ENCODE measurements around the gene C16orf87.

The C16orf87 gene

DNA sequence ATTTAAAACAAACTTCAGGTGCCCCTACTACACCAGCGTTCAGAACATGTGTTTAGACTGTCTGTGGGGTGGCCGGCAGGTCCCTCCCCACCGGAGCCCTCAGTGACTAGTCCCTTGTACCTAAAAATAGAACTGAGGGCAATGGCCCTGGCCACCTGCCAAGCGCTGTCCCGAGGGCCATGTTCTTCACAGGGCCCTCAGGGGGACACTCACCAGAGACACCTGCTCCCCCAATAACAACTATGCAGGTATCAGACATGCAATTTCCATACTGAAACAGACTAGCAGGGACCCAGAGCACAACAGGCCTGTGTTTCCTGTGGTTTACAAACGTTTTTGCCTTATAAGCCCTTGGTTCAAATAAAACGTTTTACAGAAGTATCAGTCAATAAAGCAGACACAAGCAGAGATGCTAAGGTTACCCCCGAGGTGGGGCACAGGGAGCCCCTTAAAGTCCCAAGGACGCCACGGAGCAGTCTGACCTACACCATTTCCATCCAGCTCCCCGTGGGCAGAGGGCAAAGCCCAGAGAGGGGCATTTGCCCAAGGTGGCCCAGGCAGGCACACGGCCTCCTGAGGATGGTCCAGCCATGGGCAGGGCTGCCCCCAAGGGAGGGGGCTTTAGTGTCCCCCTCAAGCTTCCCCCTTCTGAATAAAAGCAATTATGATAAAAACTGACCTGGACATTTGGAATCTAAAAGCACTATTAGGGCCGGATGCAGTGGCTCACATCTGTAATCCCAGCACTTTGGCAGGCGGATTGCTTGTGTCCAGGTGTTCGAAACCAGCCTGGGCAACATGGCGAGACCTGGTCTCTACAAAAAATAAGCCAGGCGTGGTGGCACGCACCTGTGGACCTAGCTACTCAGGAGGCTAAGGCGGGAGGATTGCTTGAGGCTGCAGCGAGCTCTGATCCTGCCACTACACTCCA lies 81.9 kb downstream of the C16orf87 start:
- WGBS (ENCODE audit: insufficient coverage): 62% methylated on average over 17 of the region's 20 CpGs
- Histone ChIP-seq H3K36me3 (ENCODE audit: control insufficient read depth in 4 of 4, insufficient read depth in 4 of 4, low read length in 3 of 4) (no peaks in the 10 kb centered on the region), H3K27me3 (replicated peaks in 2 of 5; ENCODE audit: control insufficient read depth in 4 of 5, insufficient read depth in 5 of 5, low read length in 4 of 5) (no peaks in the 10 kb centered on the region), H3K4me3 (ENCODE audit: control insufficient read depth in 1 of 7, extremely low read depth in 1 of 7, insufficient read depth in 4 of 7, low read depth in 2 of 7, low read length in 6 of 7) (no peak overlapping the region), H3K27ac (ENCODE audit: insufficient read depth in 1 of 2, low read depth in 1 of 2, low read length in 2 of 2, poor library complexity in 1 of 2, severe bottlenecking in 2 of 2) (no peak overlapping the region), H3K9me3 (ENCODE audit: control extremely low read depth in 1 of 5, control insufficient read depth in 4 of 5, insufficient read depth in 2 of 5, low read depth in 1 of 5, low read length in 4 of 5) (no peaks in the 10 kb centered on the region), H3K4me1 (ENCODE audit: control extremely low read depth in 1 of 4, control insufficient read depth in 4 of 4, insufficient read depth in 4 of 4, low read length in 3 of 4) (peaks cover 4 to 20% (median 14%) of the 10 kb centered on the region in 4 experiments)
- peak in 2 of 3 donors; percentile 33 to 45 for DNase-seq
- ChIA-PET CTCF (no interaction called here), POLR2A (interaction anchor here (0.6 kb wide), 1 partner anchor 43 kb away, joined by 3 read pairs; no protein-coding TSS in a partner anchor)

DNA sequence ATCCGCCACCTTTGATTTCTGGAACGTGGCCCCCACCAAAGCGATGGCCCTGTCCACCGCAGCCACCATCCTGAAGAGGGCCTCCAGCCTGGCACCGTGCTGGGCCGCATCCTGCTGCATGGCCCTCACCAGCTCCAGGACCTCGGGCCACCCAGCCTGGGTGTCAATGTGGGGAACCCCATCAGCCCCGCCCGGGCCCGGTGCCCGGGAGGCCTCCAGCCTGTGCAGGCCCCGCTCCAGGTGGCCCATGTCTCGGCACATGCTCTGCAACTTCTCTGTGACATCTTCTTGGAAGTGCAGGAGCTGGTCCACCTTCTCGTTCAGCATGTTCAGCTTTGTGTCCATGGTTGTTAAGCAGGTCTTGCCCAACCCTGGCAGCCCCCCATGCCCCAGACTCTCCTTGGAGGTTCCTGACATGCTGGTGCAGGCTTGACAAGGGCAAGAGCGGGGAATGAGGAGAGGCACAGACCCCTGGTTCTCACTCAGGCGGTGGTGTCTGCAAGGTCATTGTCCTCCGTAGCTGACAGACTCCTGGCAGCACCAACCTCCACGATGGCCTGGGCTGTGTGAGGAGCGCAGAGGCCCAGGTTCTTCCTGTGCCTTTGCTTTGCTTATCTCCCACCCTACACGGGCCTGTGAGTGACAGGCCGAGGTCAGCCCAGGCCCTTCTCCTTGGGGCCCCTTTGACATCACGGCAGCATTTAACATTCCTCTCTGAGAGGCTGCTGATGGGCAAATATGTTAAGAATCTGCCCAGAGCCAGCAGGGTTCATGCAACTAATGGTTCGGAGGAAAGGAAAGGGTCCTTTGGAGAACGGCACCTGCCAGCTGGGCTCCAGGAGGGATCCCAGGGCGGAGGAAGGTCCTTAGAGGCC lies 83.0 kb downstream of the C16orf87 start, which contains the start of gene MYLK3:
Gene MYLK3 (minus strand): TSS at position 568 of the 875 bp plus-strand sequence. CDS start 151 bp downstream, at position 417.
- peaks cover 4 to 26% (median 20%) of the 10 kb centered on the region in 4 experiments for H3K4me1 ChIP-seq (ENCODE audit: control extremely low read depth in 1 of 4, control insufficient read depth in 4 of 4, insufficient read depth in 4 of 4, low read length in 3 of 4)
- H3K27ac ChIP-seq (ENCODE audit: insufficient read depth in 1 of 2, low read depth in 1 of 2, low read length in 2 of 2, poor library complexity in 1 of 2, severe bottlenecking in 2 of 2): peak within 1 kb of the TSS in 1 of 2 experiments; percentile 2
- H3K4me3 ChIP-seq (ENCODE audit: control insufficient read depth in 1 of 7, extremely low read depth in 1 of 7, insufficient read depth in 4 of 7, low read depth in 2 of 7, low read length in 6 of 7): peak within 1 kb of the TSS in 1 of 7 experiments; percentile 8
- CTCF ChIA-PET: interaction anchor here (1.3 to 1.5 kb wide), 2 partner anchors 11 to 43 kb away, joined by 3 to 4 read pairs; no protein-coding TSS in a partner anchor
- no peaks in the 10 kb centered on the region for H3K9me3 ChIP-seq (ENCODE audit: control extremely low read depth in 1 of 5, control insufficient read depth in 4 of 5, insufficient read depth in 2 of 5, low read depth in 1 of 5, low read length in 4 of 5)
- H3K27me3 ChIP-seq (replicated peaks in 2 of 5; ENCODE audit: control insufficient read depth in 4 of 5, insufficient read depth in 5 of 5, low read length in 4 of 5): no peaks in the 10 kb centered on the region
- DNase-seq: peak in 2 of 3 donors; percentile 17 to 51
- POLR2A ChIA-PET: no interaction called here
- no peaks in the 10 kb centered on the region for H3K36me3 ChIP-seq (ENCODE audit: control insufficient read depth in 4 of 4, insufficient read depth in 4 of 4, low read length in 3 of 4)
- WGBS (ENCODE audit: insufficient coverage): 76% methylated on average over 23 of the region's 25 CpGs

- no peaks in the 10 kb centered on the region for H3K36me3 ChIP-seq (ENCODE audit: control insufficient read depth in 4 of 4, insufficient read depth in 4 of 4, low read length in 3 of 4)
- CTCF ChIA-PET: interaction anchor here (1.3 to 1.5 kb wide), 3 partner anchors 8 to 42 kb away, joined by 3 to 4 read pairs (median 3); no protein-coding TSS in a partner anchor
- H3K4me3 ChIP-seq (ENCODE audit: control insufficient read depth in 1 of 7, extremely low read depth in 1 of 7, insufficient read depth in 4 of 7, low read depth in 2 of 7, low read length in 6 of 7): no peak overlapping the region
- POLR2A ChIA-PET: no interaction called here
- H3K27me3 ChIP-seq (replicated peaks in 2 of 5; ENCODE audit: control insufficient read depth in 4 of 5, insufficient read depth in 5 of 5, low read length in 4 of 5): no peaks in the 10 kb centered on the region
- no peaks in the 10 kb centered on the region for H3K9me3 ChIP-seq (ENCODE audit: control extremely low read depth in 1 of 5, control insufficient read depth in 4 of 5, insufficient read depth in 2 of 5, low read depth in 1 of 5, low read length in 4 of 5)
- peaks cover 4 to 30% (median 25%) of the 10 kb centered on the region in 4 experiments for H3K4me1 ChIP-seq (ENCODE audit: control extremely low read depth in 1 of 4, control insufficient read depth in 4 of 4, insufficient read depth in 4 of 4, low read length in 3 of 4)
- H3K27ac ChIP-seq (ENCODE audit: insufficient read depth in 1 of 2, low read depth in 1 of 2, low read length in 2 of 2, poor library complexity in 1 of 2, severe bottlenecking in 2 of 2): no peak overlapping the region
- 100% methylated on average over 12 of the region's 15 CpGs for WGBS (ENCODE audit: insufficient coverage)
- no peak for DNase-seq
These were observed 83.9 kb downstream of the C16orf87 start for GRCh38 chr16:46746821-46747776.
